MCF 10A (cell line): Measurements from ENCODE around the gene VWA7. TPM values are rescaled to one million over a fixed set of nuclear protein-coding genes. Genes with fewer than 3 reads are reported as not detected.

Experiments used
- BruUV-seq: library from RNA; stranded (reverse); fragments of 400-500 nt; replicated peaks from 2 replicates; lab custom pipeline; 2021; lab: Mats Ljungman, UMichigan
- CTCF ChIA-PET: fragments of 300-600 bp; sonication (Branson Sonifier 250); formaldehyde crosslinking; extraction: SDS; loops from one replicate; lab custom pipeline; 2021; ENCODE audit warnings: antibody characterized with exemption, inconsistent platforms; lab: Yijun Ruan, JAX
- POLR2A ChIA-PET: fragments of 300-600, 350-650 bp; sonication (Branson Sonifier 250); formaldehyde crosslinking; extraction: SDS; loops from one replicate; lab custom pipeline; 2020; ENCODE audit warnings: antibody characterized with exemption, inconsistent platforms; lab: Yijun Ruan, JAX
- DNase-seq: peaks from one replicate; pipeline ENCODE4 v3.0.0-alpha.2; 2018; ENCODE audit not compliant: unreplicated experiment
- H3K27ac Mint-ChIP-seq: one replicate; pipeline ENCODE4 v1.8.0; 2022; ENCODE audit warnings: mild to moderate bottlenecking, low read depth, mixed read lengths; ENCODE audit not compliant: unreplicated experiment
- H3K27me3 Mint-ChIP-seq: one replicate; pipeline ENCODE4 v1.8.0; 2022; ENCODE audit warnings: mixed read lengths; ENCODE audit not compliant: insufficient read depth, unreplicated experiment
- H3K36me3 Mint-ChIP-seq: one replicate; pipeline ENCODE4 v1.8.0; 2022; ENCODE audit warnings: mild to moderate bottlenecking, moderate library complexity, mixed read lengths; ENCODE audit not compliant: insufficient read depth, unreplicated experiment
- H3K4me1 Mint-ChIP-seq: one replicate; pipeline ENCODE4 v1.8.0; 2022; ENCODE audit warnings: mixed read lengths; ENCODE audit not compliant: insufficient read depth, unreplicated experiment
- H3K4me3 Mint-ChIP-seq: one replicate; pipeline ENCODE4 v1.8.0; 2022; ENCODE audit warnings: mild to moderate bottlenecking, moderate library complexity, mixed read lengths; ENCODE audit not compliant: unreplicated experiment
- H3K9me3 Mint-ChIP-seq: one replicate; pipeline ENCODE4 v1.8.0; 2022; ENCODE audit warnings: mixed read lengths; ENCODE audit not compliant: unreplicated experiment
- intact Hi-C: fragments of 100-400 bp; cut with micrococcal nuclease; formaldehyde crosslinking; loops from 2 replicates; pipeline ENCODE4 v1.14.1; 2022
- total RNA-seq: library from RNA; stranded (reverse); gene quantifications from 2 replicates; pipeline ENCODE4 v1.2.3, GENCODE V29; 2022
- TF ChIP-seq, protein P1 (sequence below): fragments of 200-600 bp; IDR thresholded peaks from one replicate; pipeline ENCODE4 v1.8.0; 2022; ENCODE audit warnings: antibody characterized with exemption, mild to moderate bottlenecking; ENCODE audit not compliant: unreplicated experiment

VWA7 gene
- total RNA-seq, 1 experiment from 2014 or later, result 2.0 TPM

DNA sequence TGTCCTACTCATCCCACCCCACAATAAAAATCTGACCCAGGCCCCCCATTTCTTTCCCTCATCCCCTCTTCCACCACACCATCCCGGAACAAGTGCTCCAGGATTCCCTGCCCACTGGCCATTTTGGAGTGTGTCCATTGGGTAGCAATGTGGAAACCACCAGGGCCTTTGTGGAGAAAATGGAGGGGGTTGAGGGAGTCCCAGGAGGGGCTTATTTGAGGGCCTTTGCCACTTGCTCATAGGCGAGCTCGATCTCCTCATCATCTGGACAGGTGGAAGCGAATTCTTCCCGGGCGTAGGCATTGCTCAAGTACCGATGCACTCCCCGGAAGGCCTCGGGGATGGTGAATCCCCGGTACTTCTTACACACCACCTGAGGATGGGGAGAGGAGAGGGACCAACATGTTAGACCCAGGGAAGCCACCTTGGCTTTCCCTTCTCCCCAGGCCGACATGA is 46.5 kb downstream of the VWA7 start:
- peaks cover 43% of the 10 kb centered on the region for H3K36me3 Mint-ChIP-seq
- intact Hi-C loops, result no loop called here
- ChIA-PET POLR2A (interaction anchor here (0.5 to 11.8 kb wide), 12 partner anchors 9 to 137 kb away, joined by 4 to 95 read pairs (median 12); partner anchors contain the start of genes ABHD16A, GPANK1, HSPA1A and HSPA1B), CTCF (interaction anchor here (0.6 to 2.6 kb wide), 8 partner anchors 10 to 243 kb away, joined by 3 to 19 read pairs (median 4); partner anchors contain the start of genes LSM2, MSH5 and VARS1)
- peak overlapping the region; percentile 49 for H3K27ac Mint-ChIP-seq
- BruUV-seq, result no TSS peak
- TF ChIP-seq, protein P1, sequence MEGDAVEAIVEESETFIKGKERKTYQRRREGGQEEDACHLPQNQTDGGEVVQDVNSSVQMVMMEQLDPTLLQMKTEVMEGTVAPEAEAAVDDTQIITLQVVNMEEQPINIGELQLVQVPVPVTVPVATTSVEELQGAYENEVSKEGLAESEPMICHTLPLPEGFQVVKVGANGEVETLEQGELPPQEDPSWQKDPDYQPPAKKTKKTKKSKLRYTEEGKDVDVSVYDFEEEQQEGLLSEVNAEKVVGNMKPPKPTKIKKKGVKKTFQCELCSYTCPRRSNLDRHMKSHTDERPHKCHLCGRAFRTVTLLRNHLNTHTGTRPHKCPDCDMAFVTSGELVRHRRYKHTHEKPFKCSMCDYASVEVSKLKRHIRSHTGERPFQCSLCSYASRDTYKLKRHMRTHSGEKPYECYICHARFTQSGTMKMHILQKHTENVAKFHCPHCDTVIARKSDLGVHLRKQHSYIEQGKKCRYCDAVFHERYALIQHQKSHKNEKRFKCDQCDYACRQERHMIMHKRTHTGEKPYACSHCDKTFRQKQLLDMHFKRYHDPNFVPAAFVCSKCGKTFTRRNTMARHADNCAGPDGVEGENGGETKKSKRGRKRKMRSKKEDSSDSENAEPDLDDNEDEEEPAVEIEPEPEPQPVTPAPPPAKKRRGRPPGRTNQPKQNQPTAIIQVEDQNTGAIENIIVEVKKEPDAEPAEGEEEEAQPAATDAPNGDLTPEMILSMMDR, result no peak
- no peak for DNase-seq
- peaks cover 7% of the 10 kb centered on the region for H3K4me1 Mint-ChIP-seq
- H3K4me3 Mint-ChIP-seq, result peak overlapping the region; percentile 92
- no peaks in the 10 kb centered on the region for H3K27me3 Mint-ChIP-seq
- H3K9me3 Mint-ChIP-seq, result no peaks in the 10 kb centered on the region

DNA sequence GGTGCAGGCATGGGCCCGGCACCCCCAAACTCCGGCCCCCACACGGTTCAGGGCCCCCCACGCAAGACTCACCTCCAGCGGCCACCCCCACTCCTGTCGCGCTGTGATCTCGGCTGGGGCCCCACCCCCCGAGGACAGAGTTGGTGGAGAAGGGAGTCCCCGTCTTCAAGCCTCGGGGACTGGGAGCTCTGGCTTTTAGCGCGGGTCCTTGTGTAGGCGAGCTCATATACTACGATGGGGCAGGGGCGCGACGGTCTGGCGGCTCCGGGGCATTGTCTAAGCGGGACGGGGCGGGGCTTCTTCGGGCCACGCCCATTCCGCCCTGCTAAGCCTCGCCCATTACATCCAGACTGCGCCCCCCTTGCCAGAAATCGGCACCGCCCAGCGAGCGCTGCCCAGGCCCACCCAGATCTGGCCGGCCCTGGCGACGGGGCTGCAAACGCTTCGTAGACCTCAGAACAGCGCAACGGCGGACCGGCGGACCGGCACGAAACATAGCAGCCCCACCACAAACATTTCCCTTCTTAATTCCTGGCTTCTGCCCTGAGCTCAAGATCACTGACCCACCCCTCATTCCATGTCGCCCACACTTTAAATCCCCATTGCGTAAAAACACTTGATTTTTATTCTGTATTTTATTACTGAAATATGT is 47.0 kb downstream of the VWA7 start:
- intact Hi-C loops, result loop anchor here (1.0 to 2.0 kb wide), 5 partner anchors 27 to 101 kb away; partner anchors contain the start of genes ABHD16A, LY6G5C and VARS1
- TF ChIP-seq, protein P1, result no peak
- ChIA-PET POLR2A (interaction anchor here (0.5 to 11.8 kb wide), 22 partner anchors 10 to 1559 kb away, joined by 3 to 95 read pairs (median 6); partner anchors contain the start of genes ABHD16A, BAG6, DDX39B and GPANK1), CTCF (interaction anchor here (0.6 to 2.6 kb wide), 20 partner anchors 8 to 389 kb away, joined by 3 to 19 read pairs (median 3); partner anchors contain the start of genes LSM2, MSH5 and VARS1)
- peak overlapping the region; percentile 86 for H3K27ac Mint-ChIP-seq
- BruUV-seq, result no TSS peak
- H3K9me3 Mint-ChIP-seq, result no peaks in the 10 kb centered on the region
- DNase-seq, result peak; percentile 61
- peak overlapping the region; percentile 92 for H3K4me3 Mint-ChIP-seq
- peaks cover 43% of the 10 kb centered on the region for H3K36me3 Mint-ChIP-seq
- peaks cover 7% of the 10 kb centered on the region for H3K4me1 Mint-ChIP-seq
- no peaks in the 10 kb centered on the region for H3K27me3 Mint-ChIP-seq

DNA sequence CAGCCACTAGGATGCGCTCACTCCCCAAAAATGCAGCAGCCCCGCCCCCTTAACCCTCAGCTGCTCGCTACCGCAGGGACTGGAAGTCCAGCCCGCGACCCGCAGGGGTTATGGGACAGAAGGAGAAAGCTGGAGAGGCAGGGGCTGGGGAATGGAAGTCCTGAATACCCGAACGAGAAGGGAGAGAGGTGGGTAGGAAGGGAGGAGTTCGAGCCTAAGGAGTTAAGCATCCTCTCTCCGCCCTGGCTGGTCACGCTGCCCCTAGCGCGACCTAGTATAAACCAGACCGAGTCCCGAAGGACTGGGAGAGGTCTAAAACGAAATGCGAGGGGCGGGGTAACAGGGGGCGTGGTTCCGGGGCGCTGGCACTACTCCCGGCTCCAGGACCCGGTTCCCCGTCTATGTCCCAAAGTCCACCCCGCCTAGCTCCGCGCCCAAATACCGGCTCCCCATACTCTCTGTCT is 47.6 kb downstream of the VWA7 start:
- POLR2A ChIA-PET, result interaction anchor here (0.6 to 11.8 kb wide), 21 partner anchors 11 to 1560 kb away, joined by 3 to 95 read pairs (median 6); partner anchors contain the start of genes ABHD16A, BAG6, DDX39B and GPANK1
- Mint-ChIP-seq H3K27me3 (no peaks in the 10 kb centered on the region), H3K27ac (peak overlapping the region; percentile 86), H3K4me3 (peak overlapping the region; percentile 92), H3K9me3 (no peaks in the 10 kb centered on the region), H3K4me1 (peaks cover 7% of the 10 kb centered on the region), H3K36me3 (peaks cover 43% of the 10 kb centered on the region)
- intact Hi-C loops, result loop anchor here (1.0 to 2.0 kb wide), 5 partner anchors 26 to 101 kb away; partner anchors contain the start of genes ABHD16A, LY6G5C and VARS1
- DNase-seq, result peak; percentile 88
- TF ChIP-seq, protein P1, result no peak
- BruUV-seq, result no TSS peak
- CTCF ChIA-PET, result interaction anchor here (0.6 to 2.6 kb wide), 18 partner anchors 9 to 389 kb away, joined by 3 to 19 read pairs (median 4); partner anchors contain the start of genes MSH5 and VARS1
